Measurements from ENCODE around the gene ZFR2. TPM values are rescaled to one million over a fixed set of nuclear protein-coding genes. Genes with fewer than 3 reads are reported as not detected.

Gene ZFR2
- total and polyA plus RNA-seq, 2 of the 8 experiments (the other 6 are each of a cell fraction or from before 2014, with no cell fraction given): 14.5 to 28.4 TPM

DNA sequence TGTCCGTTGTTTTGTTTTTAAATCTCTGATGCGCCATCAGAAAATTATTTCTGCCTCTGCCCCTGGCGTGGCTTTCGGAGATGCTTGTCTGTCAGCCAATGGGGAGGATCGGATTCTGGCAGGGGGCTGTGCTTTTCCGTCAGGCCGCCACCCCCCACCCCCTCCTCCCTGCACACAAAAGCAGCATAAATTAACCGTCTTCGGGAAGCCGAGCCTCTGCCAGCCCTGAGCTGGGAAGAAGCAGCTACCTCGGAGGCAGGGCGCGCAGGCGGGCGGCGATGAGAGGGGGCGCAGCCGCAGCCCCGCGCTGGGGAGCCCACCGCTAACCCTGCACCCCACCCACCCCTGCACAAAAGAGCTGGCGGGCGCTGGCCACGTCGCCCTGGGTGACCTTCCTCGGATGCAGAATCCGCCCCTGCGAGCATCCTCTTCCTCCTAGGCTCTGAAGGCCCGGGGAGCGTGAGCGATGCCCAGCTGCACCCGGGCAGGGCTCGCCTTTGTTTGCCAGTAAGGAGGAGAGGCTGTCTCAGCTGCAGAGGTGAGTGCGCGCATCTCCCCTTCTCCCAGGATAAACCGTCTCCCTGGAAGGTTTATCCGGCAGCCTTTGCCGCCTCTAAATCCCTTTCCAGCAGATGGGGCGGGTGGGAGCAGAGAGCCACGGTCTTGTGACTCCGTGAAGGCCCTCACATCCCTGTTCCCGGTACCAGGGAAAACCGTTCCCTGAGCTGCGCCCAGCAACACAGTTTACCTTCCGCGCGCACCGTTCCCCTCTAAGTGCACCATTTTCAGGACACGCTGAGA lies 11.8 kb upstream of the ZFR2 start, which contains the start of gene ATCAY:
ATCAY (plus strand) TSS at position 215 of the 801 bp plus-strand sequence. CDS start 5,083 bp downstream, outside the sequence.
- POLR2A ChIA-PET (ENCODE audit: partially characterized antibody): interaction anchor here (0.5 to 2.1 kb wide), 17 partner anchors 9 to 194 kb away, joined by 3 to 19 read pairs (median 5); partner anchors contain the start of genes DAPK3, EEF2, MRPL54 and NMRK2
- TF ChIP-seq SAP30 (IDR thresholded peaks at IDR 0.05; ENCODE audit: insufficient read depth, insufficient replicate concordance, low read length) (peak; percentile 39), TCF12 (IDR thresholded peaks at IDR 0.05; ENCODE audit: low read depth, low read length) (no peak), TAF1 (IDR thresholded peaks at IDR 0.05; ENCODE audit: low read depth, low read length) (peak; percentile 74), SIN3A (conservative IDR thresholded peaks at IDR 0.05 in 1 of 2, IDR thresholded peaks at IDR 0.05 in 1 of 2; ENCODE audit: low read depth in 1 of 2, low read length in 2 of 2) (no peak), POU5F1 (IDR thresholded peaks at IDR 0.05; ENCODE audit: low read depth, low read length) (no peak), JUN (IDR thresholded peaks at IDR 0.05; ENCODE audit: low read depth, low read length) (no peak)
- TF ChIP-seq, protein P1, sequence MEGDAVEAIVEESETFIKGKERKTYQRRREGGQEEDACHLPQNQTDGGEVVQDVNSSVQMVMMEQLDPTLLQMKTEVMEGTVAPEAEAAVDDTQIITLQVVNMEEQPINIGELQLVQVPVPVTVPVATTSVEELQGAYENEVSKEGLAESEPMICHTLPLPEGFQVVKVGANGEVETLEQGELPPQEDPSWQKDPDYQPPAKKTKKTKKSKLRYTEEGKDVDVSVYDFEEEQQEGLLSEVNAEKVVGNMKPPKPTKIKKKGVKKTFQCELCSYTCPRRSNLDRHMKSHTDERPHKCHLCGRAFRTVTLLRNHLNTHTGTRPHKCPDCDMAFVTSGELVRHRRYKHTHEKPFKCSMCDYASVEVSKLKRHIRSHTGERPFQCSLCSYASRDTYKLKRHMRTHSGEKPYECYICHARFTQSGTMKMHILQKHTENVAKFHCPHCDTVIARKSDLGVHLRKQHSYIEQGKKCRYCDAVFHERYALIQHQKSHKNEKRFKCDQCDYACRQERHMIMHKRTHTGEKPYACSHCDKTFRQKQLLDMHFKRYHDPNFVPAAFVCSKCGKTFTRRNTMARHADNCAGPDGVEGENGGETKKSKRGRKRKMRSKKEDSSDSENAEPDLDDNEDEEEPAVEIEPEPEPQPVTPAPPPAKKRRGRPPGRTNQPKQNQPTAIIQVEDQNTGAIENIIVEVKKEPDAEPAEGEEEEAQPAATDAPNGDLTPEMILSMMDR (IDR thresholded peaks at IDR 0.05; ENCODE audit: control extremely low read depth in 1 of 3, insufficient read depth in 1 of 3, low read depth in 1 of 3, low read length in 3 of 3): no peak

More for the DNA sequence above, 11.8 kb upstream of the ZFR2 start, which contains the start of gene ATCAY:
- H4K20me1 ChIP-seq (replicated peaks in 1 of 2; ENCODE audit: control insufficient read depth in 1 of 2, insufficient read depth in 2 of 2, low read length in 2 of 2): no peaks in the 10 kb centered on the region
- H4K8ac ChIP-seq (ENCODE audit: extremely low read depth, insufficient read depth, low read length): 0 out of 2 replicates have a peak within 1 kb of the TSS, but pooled peaks have one; percentile 17
- H4K91ac ChIP-seq (replicated peaks; ENCODE audit: insufficient read length, low read length): no peak within 1 kb of the TSS
- peak within 1 kb of the TSS; percentile 55 to 79 (median 75) for H3K4me3 ChIP-seq (ENCODE audit: extremely low read depth in 1 of 4, insufficient read depth in 2 of 4, low read depth in 3 of 4, low read length in 4 of 4)
- no peak within 1 kb of the TSS for H3K14ac ChIP-seq (ENCODE audit: insufficient read length)
- no peaks in the 10 kb centered on the region for H3K9me3 ChIP-seq (ENCODE audit: insufficient read depth in 2 of 2, low read depth in 1 of 2, low read length in 1 of 2)
- FAIRE-seq (peak; percentile 28), DNase-seq (ENCODE audit: low read depth in 1 of 2, low spot score in 2 of 2) (peak in 1 of 2 experiments; percentile 71)
- no peak within 1 kb of the TSS for H4K5ac ChIP-seq (ENCODE audit: insufficient read length, low read depth, low read length)
- H2BK15ac ChIP-seq (ENCODE audit: low read length): no peak within 1 kb of the TSS
- H3K79me1 ChIP-seq (ENCODE audit: low read depth, low read length): peaks cover 7% of the 10 kb centered on the region
- no peak within 1 kb of the TSS for H3K4ac ChIP-seq (replicated peaks; ENCODE audit: insufficient read length, low read depth, low read length)
- H3K27me3 ChIP-seq (replicated peaks in 1 of 4; ENCODE audit: control insufficient read depth in 3 of 4, extremely low read depth in 1 of 4, insufficient read depth in 3 of 4, low read length in 3 of 4): no peaks in the 10 kb centered on the region; a peak in 1 of 7 replicates
- H3K56ac ChIP-seq (replicated peaks; ENCODE audit: insufficient read length, low read depth, low read length): no peak within 1 kb of the TSS
- peaks cover 0 to 4% (median 0%) of the 10 kb centered on the region in 4 experiments; a peak in 2 of 7 replicates for H3K4me1 ChIP-seq (replicated peaks in 1 of 4; ENCODE audit: control insufficient read depth in 3 of 4, insufficient read depth in 4 of 4, low read length in 3 of 4)
- no peak within 1 kb of the TSS for H2BK5ac ChIP-seq (ENCODE audit: low read depth, low read length)
- peak within 1 kb of the TSS; percentile 96 to 99 for H3K4me2 ChIP-seq (ENCODE audit: insufficient read depth in 1 of 2, low read depth in 2 of 2, low read length in 2 of 2)
- no peak within 1 kb of the TSS for H3K23ac ChIP-seq (ENCODE audit: insufficient read length)
- peak within 1 kb of the TSS in 3 of 4 experiments; percentile 21 to 71 (median 45); a peak in 5 of 7 replicates for H3K9ac ChIP-seq (replicated peaks in 1 of 4; ENCODE audit: extremely low read depth in 1 of 4, low read depth in 3 of 4, low read length in 3 of 4)
- H3K18ac ChIP-seq (ENCODE audit: extremely low read depth, low read length): peak within 1 kb of the TSS; percentile 71; the same call in 1 of the 2 replicates
- CTCF ChIA-PET (ENCODE audit: partially characterized antibody): interaction anchor here (0.6 to 1.5 kb wide), 9 partner anchors 59 to 1673 kb away, joined by 3 to 7 read pairs (median 3); no protein-coding TSS in a partner anchor
- no peak within 1 kb of the TSS for H3K27ac ChIP-seq (ENCODE audit: low read depth, low read length)
- H3K23me2 ChIP-seq (ENCODE audit: low read depth, low read length): peaks cover 9% of the 10 kb centered on the region; the same call in 1 of the 2 replicates
- H2AK5ac ChIP-seq (ENCODE audit: low read depth, low read length): no peak within 1 kb of the TSS
- WGBS, 2 experiments (ENCODE audit: extremely low coverage in 1 of 2, insufficient coverage in 1 of 2, insufficient read length in 1 of 2, insufficient replicate concordance in 2 of 2, low coverage in 1 of 2, low lambda C conversion rate in 2 of 2, missing lambda C conversion rate in 1 of 2): 1% methylated on average over 37 of the region's 49 CpGs; no CpG with 5 or more reads in 1 of the 2 experiments
- peak within 1 kb of the TSS; percentile 39; the same call in 1 of the 2 replicates for H2BK12ac ChIP-seq (ENCODE audit: low read depth, low read length)
- H2BK20ac ChIP-seq (ENCODE audit: low read length): no peak within 1 kb of the TSS
- H3K36me3 ChIP-seq (ENCODE audit: control insufficient read depth in 2 of 4, insufficient read depth in 4 of 4, low read length in 3 of 4): peaks cover under 1 to 5% (median 3%) of the 10 kb centered on the region in 4 experiments; a peak in 3 of 8 replicates
- H3K79me2 ChIP-seq (ENCODE audit: control insufficient read depth in 1 of 2, insufficient read depth in 2 of 2, low read length in 2 of 2): peaks cover 0 to 2% of the 10 kb centered on the region in 2 experiments; a peak in 1 of 4 replicates
- H2BK120ac ChIP-seq (replicated peaks; ENCODE audit: low read depth, low read length): no peak within 1 kb of the TSS
- peak within 1 kb of the TSS; percentile 42; the same call in 1 of the 2 replicates for H2AFZ ChIP-seq (ENCODE audit: low read length)

All from H1 (cell line).